Measurements from ENCODE around the gene HBS1L.

HBS1L gene

DNA sequence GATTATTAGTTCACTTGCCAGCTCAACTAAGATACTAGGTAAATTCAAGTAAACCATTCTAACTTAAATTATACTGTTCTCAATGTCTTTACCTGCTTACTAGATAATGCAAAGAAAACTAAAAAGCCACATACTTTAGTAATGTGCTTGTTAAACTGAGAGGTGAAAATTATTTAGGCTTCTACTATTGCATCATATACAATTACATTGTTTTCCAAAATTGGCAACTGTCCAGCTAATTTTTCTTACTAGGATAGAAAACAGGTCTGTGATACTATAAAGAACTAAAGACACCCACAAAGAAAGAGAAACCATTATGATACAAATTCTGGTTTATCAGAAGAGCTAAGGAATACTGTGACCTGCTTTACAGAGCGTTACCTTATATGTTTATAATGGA, 59.1 kb downstream of the HBS1L start:
- DNase-seq: no peak

DNA sequence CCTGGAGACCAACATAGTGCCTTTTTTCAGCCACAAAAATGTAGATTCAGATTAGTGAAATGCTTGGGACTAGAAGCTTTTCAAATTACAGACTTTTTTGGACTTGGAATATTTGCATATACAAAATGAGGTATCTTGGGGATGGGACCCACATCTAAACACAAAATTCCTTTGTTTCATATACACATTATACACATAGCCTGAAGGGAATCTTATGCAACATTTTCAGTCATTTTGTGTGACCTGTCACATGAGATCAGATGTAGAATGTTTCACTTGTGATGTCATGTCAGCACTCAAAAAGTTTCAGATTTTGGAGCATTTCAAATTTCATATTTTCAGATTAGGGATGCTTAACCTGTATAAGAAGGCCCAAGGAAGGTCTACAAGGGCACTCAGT, 60.2 kb downstream of the HBS1L start:
- DNase-seq: no peak

DNA sequence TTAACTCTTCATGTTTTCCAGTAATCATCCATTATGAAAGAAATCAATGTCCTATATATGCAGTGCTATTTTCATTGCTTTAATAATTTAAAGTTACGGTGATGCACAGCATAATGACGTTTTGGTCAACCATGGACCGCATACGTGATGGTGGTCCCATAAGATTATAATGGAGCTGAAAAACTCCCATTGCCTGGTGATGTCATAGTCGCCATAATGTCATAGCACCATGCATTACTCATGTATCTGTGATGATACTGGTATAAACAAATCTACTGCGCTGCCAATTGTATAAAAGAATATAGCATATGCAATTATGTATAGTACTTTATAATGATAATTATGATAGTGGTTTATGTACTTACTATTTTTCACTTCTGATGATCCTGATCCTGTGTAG, 62.5 kb downstream of the HBS1L start:
- DNase-seq: no peak

DNA sequence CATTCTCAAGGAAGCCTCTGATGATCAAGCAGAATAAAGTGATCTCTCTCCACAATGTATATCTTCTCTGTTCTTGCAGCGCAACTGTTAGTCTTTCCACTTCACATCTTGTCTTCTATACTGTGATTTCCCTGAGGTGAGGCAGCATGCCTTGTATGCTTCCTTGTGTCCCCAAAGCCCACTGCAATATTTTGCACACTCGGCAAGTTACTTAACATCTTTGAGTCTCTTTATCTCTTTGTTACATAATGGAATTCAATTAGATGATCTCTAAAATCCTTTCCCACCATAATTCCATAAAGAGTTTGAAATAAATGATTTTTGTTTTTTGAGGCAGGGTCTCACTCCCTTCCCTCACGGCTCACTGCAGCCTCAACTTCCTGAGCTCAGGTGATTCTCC, 64.4 kb downstream of the HBS1L start:
- DNase-seq: no peak

DNA sequence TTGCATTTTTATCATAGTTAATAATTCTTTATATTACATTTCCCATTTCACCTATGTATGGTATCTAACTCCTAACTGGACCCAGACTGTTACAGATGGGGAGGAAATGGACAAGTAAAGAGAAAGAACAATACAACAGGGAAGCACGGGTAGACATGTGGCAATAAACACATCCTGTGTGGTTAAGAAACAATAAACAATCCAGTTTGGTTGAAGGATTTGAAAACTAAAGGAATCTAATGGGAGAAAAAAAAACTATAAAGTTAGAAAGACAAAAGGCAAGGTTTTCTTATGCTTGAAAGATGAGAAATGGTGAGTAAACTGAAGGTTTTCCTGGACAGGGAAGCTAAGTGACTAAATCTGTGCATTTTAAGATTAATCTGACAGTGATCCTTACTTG, 69.8 kb downstream of the HBS1L start:
- DNase-seq: no peak

DNA sequence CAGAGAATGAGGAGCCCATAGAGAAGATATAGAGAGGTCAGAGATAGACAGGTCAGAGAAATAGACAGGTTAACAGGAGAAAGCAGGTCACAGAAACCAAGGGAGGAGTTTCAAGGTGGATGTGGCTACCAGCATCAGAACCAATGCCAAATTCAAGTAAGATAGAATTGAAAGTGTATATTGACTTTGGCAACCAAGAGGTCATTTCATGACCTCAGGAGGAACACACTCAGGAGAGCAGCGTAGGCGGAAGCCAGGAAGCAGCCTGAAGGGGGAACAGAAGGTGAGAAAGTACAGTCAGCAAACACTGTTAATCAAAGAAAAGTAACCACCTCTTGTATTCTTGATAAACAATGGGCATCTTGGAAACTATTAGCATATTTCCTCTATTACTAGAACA, 70.8 kb downstream of the HBS1L start:
- no peak for DNase-seq

DNA sequence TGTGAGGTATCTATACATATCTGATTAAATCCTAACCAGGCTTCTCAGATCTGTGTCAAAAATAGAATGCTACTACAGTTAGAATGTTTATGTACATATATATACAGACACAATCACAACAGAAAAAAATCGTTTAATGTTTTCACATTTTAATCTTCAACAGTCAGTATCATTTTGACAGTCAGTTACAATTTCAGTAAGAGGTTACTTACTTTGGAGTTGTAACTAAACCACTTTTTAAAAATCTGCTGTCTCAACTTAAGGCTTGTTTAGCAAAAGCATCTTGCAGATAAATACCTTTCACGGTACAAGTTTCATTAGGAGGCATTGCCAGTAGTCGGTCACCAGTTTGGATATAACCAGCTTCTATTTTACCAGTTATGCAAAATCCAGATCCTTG, 72.5 kb downstream of the HBS1L start:
- DNase-seq: no peak

DNA sequence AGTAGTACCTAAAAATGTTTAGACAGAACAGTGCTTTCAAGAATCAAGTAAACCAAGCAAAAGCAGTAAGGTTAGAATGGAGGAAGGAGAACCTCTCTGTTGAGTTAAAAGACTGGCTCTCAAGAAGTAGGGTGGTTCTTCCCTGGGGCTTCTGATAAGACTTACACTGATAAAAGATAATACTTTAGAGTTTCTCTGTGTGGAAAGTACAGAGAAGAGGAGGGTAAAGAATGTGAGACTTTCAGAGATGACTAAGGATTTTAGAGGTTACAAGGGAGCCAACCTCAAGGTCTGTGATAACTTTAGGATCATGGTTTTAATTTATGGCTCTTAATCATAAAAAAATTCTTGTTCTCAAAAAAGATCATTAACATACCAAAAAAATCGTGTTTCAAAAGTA, 73.8 kb downstream of the HBS1L start:
- no peak for DNase-seq

DNA sequence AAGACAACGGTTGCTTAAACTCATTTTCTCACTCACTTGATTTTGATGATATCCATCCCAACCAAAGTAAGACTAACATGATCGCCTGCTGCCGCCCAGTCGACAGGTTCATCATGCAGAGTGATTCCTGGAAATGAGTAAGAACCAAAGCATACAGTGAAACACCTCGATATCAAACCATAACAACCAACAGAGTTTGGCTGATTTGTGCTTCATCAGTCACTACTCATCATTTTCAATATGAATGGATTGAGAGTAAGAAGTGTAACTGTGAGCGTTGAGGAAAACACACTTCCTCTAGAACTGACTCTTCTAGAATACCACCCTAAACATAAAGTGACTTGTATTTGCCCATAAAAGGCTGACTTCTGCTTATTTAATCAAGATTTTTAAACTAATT, 75.5 kb downstream of the HBS1L start:
- DNase-seq: no peak

DNA sequence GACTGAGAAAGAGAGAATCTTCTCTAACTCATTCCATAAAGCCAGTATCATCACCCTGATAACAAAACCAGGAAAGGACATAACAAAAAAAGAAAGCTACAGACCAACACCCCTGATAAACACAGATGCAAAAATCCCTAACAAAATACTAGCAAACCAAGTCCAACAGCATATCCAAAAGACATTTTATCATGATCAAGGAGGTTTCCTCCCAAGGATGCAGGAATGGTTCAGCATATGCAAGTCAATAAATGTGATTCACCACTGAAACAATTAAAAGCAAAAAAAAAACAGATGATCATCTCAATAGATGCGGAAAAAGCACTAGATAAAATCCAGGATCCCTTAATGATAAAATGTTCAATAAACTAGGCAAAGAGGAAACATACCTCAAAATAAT, 80.3 kb downstream of the HBS1L start:
- no peak for DNase-seq

DNA sequence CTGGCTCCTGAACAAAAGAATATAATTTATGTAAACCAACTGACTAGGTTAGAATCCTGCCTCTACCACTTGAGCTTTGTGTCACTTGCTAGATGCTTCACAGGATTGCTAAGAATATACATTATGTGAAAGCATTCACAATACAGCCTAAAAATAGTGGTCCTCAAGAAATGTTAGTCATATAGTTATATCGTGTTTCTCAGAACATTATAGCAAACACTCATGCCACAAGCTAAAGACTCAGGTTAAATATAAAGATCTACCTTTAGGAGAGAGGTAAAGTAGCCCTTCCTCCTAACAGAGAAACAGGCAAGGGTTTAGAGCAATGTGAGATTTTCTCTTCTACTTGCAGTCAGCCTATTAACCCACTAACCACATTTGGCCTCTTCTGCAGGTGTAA, 86.9 kb downstream of the HBS1L start:
- no peak for DNase-seq

DNA sequence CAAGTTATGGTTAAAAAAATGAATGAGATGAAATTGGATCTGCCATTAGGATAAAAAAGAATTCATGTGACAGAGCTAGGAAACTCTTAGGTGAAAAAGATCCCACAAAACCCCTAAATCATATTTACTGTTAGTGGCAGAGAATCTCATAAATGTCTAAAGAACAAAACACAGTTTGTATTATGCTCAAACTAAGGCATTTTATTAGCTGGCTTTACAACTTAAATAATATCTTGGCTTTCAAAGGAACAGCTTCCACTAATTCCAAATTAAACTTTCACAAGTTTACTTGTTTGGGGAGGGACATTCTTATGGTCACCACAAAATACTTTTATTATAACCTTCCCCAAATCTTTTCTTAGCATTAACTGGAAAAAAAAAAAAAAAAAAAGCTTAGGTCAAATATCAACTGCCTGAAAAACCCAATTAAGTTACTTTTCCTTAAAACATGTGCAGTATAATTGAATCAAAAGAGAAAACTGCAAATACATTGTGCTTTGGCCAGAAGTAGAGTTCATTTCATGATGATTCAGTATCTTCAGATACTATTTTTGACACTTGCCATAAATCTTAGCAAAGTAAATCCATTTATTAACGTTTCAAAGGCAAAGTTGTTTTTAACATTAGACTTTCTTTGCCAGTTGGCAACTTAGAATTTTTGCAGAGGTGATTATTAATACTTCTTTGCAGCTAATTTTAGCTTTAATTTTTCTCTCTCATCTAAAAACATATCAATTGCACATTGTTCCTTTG, 90.0 kb downstream of the HBS1L start:
- DNase-seq: no peak

DNA sequence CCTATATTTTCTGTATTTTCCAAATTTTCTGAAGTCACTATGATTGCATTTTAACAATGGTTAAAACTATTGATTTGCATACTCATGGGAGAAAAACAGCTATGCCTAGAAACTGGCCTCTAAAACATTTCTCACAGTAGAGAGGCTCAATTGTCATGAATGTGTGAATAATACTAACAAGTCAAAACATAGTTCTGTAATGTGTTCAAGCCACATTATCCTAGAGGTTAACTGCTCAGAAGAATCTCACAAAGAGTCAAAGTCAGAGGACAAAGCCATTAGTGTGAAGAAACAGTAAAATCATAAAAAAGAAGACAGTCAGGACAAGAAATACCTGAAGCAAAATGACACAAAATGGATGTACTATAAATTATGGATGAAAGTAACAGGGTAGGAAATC, 92.2 kb downstream of the HBS1L start:
- DNase-seq: no peak

DNA sequence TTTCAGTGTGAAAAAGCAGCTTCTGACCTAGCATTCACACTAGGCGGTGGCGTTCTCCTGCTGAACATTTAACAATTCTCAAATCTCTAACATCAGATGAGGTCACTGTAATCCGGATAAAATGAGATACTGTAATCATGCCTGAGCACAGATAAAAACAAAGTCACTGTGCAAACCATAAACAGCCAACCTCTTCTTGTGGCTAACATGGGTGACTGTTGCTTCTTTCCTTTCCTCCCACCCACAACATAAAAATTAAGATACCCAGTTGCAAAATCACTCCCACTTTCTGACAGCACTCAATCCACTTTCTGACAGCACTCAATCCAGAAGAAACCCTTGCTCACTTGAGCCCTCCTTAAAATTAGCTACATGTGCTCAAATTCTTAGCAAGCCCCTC, 93.3 kb downstream of the HBS1L start:
- no peak for DNase-seq

DNA sequence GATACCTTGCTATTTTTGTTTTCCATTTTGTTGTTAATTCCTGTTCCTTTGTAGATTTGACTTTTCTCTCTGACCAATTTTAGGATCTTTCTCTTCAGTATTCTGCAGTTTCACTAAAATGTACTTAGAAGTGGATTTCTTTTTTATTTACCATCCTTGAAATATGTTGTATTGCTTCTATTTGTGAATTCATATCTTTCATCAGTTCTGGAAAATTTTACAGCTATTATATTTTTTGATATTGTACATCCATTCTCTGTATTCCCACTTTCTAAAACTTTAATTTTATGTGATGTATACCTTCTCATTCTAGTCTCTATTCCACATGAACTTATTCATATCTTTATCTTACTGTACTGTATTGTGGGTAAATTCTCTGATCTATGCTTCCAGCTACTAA, 95.0 kb downstream of the HBS1L start:
- no peak for DNase-seq

DNA sequence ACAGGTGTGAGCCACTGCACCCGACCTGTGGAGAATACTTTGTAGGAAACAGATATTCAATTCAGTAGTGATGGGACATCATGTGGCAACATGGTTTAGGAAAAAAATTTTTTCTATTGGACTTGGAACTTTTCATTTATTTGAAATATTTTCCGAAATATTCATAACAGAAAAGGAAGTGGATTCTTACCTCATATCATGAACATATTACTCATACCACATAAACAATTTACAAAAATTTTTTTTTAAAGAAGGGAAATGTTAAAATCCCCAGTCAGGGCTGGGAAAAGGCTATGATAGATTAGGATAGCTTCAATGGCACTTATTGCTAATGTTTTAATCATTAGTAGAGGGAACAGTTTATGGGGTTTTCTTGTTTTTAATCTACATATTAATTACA, 97.9 kb downstream of the HBS1L start:
- DNase-seq: no peak

DNA sequence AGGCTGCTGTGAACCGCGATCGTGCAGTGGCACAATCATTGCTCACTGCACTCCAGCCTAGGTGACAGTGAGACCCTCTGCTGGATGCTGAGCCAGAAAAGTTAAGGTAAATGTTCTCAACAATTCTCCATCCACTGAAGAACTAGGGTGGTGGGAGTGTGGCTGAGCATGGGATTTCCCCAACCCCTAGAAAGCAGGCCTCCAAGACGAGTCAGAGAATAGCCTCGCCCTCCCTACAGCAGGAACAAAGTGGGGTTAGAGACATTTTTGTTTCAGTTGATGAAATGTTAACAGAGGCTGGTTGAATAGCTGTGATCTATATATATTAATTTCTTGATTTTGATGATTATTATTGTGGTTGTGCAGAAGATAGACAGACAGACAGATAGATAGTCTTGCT, 98.6 kb downstream of the HBS1L start:
- no peak for DNase-seq

DNA sequence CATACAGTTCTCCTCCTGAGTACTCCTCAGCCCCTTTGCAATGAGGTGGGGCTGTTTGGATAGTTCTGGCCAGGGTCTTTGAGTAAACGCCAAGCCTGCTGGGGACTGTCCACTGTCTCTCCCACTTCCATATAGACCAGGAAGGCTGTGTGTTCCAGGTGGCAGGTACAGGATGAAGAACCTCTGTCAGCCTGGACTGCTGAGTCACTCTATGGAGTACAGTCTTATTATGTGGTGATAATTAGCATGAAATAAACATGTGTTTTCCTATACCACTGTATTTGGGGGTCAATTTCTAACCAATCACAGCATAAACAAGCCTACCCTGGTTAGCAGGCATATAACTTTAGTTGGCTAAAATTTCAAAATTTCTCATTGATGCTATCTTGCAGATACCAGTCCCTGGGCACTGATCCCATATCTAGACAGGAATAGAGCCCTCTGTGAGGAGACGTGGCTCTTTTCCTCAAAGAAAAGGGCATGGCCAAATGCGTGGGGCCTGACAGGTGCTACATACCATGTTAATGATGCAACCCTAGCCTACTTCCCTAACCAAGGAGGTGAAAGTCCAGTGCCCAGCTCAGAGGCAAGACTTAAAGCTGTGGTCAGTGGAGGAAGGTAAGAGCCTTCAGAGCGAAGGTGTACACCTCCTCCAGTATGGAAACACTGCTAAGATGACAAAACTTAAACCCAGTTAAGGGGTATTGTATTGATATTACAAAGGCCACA, 100.2 kb downstream of the HBS1L start:
- DNase-seq: no peak

DNA sequence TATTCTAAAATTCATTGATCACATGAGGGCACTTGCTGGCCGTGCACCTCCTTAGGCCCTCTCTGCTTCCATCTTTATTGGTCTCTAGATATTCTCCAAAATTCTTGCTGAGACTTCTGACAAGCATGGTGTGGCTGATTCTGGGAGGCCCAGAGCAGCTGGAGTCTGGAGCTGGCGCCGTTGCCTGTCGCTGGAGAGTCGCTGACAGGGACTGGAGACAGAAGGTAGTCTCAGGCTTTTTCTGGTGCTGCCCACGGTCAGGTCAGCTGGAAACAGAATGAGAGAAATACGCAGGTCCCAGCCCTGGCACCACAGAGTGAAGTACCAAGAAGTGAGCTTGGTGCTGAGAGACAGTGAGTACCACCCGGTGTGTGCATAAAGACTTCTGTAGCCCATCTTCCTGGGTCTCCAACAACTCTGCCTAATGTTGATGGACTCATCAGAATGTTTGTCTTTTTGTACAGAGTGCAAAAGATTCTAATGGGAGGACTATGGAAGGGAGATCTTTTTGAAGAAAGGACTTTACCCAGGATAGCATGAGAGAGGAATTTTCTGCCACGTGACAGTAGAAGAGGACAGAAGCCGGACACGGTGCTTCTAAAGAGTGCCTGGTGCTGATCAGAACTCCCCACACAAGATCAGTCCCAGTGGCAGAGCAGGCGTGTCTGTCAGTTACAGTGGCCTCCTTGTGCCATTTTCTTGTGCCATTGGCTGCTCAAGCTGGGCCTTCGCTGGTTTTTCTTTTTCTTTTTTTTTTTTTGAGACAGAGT, 102.9 kb downstream of the HBS1L start:
- no peak for DNase-seq

DNA sequence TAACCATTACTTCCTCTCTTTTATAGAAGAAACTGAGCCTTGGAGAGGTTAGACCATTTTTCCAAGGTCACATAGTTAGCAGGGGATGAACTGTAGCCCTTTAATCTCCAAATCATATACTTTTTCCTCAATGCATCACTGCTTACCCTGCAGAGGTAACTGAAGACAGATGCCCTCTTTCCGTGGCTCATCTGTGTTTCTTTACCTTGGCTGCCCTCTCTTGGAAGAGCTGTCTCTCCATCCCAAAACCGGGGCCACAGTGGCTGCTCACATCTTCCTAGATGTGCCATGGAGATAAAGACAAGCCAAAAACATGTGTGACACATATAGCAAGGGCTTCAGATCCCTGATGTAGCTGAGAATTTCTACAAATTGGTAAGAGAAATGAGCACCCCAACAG, 104.1 kb downstream of the HBS1L start:
- no peak for DNase-seq

DNA sequence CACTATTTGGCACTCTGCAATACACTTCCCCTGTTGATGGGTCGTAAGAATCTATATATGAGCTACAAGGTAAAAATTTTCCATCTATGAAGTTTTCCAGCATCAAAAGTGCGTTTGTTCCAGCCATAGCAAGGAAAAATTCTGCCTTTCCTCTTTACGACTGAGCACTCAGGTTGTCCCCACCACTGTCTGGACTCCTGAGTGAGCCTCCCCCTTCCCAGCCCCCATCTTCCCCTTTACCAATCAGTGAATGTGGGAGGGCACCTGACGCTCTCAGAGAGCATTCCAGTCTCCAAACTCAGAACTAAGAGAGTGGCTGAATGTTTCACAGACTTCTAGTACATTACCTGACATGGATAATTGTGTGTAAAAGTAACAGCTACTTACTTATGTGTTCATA, 104.7 kb downstream of the HBS1L start, which contains the start of gene ALDH8A1:
ALDH8A1 (minus strand) TSS at position 175 of the 400 bp plus-strand sequence; CDS start at position 127, 48 bp downstream.
- DNase-seq: no peak

DNA sequence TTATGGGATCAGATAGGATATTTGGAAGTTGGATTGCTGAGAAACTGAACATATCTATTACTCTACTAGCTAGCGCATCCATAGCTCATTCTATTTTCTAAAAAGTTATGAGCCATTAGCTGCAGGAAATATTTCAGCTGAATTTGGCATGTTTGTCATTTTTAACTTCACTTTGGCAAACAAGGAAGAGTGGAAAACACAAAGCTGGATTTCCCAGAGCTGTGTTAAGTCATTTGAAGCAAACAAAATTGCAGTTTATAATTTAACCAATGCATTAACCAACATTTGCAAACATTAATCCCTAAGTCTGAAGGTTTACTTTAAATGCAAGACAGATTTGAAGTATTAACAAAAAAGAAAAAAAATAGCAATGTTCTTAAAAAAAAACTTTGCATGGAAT, 105.9 kb downstream of the HBS1L start:
- DNase-seq: no peak

DNA sequence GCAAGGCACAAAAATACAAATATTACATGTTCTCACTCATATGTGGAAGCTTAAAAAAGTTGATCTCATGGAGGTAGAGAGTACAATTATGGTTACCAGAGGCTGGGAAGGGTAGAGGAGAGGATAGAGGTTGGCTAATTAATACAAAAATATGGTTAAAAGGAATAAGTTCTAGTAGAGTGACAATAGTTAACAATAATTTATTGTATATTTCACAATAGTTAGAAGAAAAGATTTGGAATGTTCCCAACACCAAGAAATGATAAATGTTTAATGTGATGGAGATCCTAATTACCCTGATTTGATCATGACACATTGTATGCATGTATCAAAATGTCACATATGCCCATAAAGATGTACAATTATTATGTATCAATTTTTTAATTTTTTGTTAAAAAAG, 106.5 kb downstream of the HBS1L start:
- no peak for DNase-seq

DNA sequence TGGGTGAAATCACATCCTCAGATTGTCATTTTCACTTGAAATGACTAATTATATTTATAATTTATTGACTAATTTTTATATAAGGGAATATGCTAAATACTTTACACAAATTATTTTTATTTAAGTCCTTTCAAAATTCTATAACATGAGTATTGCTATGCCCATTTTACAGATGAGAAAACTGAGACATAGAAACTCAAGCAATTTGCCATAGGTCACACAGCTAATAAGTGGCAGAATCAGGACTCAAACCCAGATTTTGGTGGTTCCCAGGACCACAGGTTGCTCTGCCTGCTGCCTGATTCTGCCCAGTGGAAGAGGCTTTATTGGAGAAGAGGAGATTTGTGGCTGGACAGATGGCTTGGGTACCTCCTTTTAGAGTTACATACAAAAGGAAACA, 109.6 kb downstream of the HBS1L start:
- no peak for DNase-seq

All from NCI-H2081 (cell line).